Small intestine (tissue), 7 donors: ENCODE measurements around the gene ESPL1. TPM values are rescaled to one million over a fixed set of nuclear protein-coding genes. Genes with fewer than 3 reads are reported as not detected.
A peak's percentile ranks its signal among the peaks of the same experiment; 100 is the strongest.

Experiments used
- DNase-seq, 2 donors: peaks; one replicate each; pipeline versions ENCODE4 v3.0.0 to v3.0.0-alpha.2; 2013
- FAIRE-seq: peaks from 2 replicates; lab custom pipeline; 2012; peaks lifted over from hg19 to GRCh38; lab: Jason Lieb, UNC
- H3K27ac ChIP-seq, 3 donors: one replicate each; pipeline ENCODE4 v1.5.1; 2013; ENCODE audit warnings: low read length in 2 of 3, mild to moderate bottlenecking in 2 of 3, control low read depth in 1 of 3, inconsistent platforms in 1 of 3, low read depth in 1 of 3, moderate library complexity in 1 of 3
- H3K27me3 ChIP-seq, 3 donors: one replicate each; pipeline ENCODE4 v1.6.1; 2013; ENCODE audit warnings: low read length in 3 of 3, inconsistent platforms in 1 of 3; ENCODE audit not compliant: control insufficient read depth in 3 of 3, insufficient read depth in 3 of 3
- H3K36me3 ChIP-seq, 3 donors: one replicate each; pipeline ENCODE4 v1.6.1; 2013; ENCODE audit warnings: low read length in 3 of 3, inconsistent platforms in 1 of 3, low read depth in 1 of 3, mild to moderate bottlenecking in 1 of 3, moderate library complexity in 1 of 3; ENCODE audit not compliant: control insufficient read depth in 3 of 3, insufficient read depth in 2 of 3
- H3K4me1 ChIP-seq, 3 donors: one replicate each; pipeline ENCODE4 v1.6.1; 2013; ENCODE audit warnings: low read length in 2 of 3, inconsistent platforms in 1 of 3, low read depth in 1 of 3, mild to moderate bottlenecking in 1 of 3, moderate library complexity in 1 of 3; ENCODE audit not compliant: control insufficient read depth in 3 of 3, insufficient read depth in 2 of 3
- H3K4me3 ChIP-seq, 3 donors: one replicate each; pipeline ENCODE4 v1.5.1; 2013; ENCODE audit warnings: low read length in 3 of 3, control low read depth in 1 of 3, inconsistent platforms in 1 of 3, low read depth in 1 of 3, mild to moderate bottlenecking in 1 of 3, moderate library complexity in 1 of 3
- H3K9me3 ChIP-seq, 2 donors: one replicate each; pipeline ENCODE4 v1.6.1; 2013; ENCODE audit warnings: low read depth in 1 of 2, low read length in 1 of 2; ENCODE audit not compliant: control insufficient read depth in 2 of 2, insufficient read depth in 1 of 2
- WGBS, 3 donors: extraction: QIAGEN DNeasy Blood & Tissue Kit; methylation state at CpG; one replicate each; pipeline ENCODE4 v1.1.7; 2013; 5-methylcytosine and 5-hydroxymethylcytosine counted together
- polyA plus RNA-seq, 4 donors: library from polyadenylated mRNA; stranded (reverse) in 3 of 4; unstranded in 1 of 4; fragments of 200-250 nt in 3 of 4; fragments of 120-200 nt in 1 of 4; gene quantifications; one replicate each; pipeline versions ENCODE4 v1.2.1 to v1.2.3, GENCODE V29; 2013
- donor health status: healthy with polysubstance abuse.
- donor health status: control.
- donor health status: control.
- donor health status: Bipolar disorder and iron deficiency.
- donor health status: healthy.

The ESPL1 gene
- polyA plus RNA-seq, 4 donors, result 8.0 to 48.9 (median 25.5) TPM

DNA sequence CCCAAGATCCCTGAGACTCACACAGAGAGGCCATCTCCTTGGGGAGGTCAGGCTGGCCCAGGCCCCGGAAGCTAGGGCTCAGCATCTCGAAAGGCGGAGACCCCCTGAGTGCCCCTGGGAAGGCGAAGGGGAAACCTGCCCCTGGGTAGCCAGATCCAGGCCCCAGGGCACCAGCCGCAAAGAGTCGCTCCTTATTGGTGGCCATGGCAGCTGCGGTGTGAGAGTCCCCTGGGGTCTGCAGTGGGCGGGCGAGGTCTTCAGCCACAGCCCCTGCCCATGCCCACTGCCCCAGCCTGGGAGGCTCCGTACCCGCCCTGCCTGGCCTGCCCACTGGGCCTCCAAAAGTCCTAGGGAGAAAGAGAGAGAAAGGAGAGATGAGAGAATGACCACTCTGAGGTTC lies 40.8 kb upstream of the ESPL1 start:
- DNase-seq (no peak), FAIRE-seq (no peak)
- H3K4me1 ChIP-seq, result peaks cover 0 to 21% (median 3%) of the 10 kb centered on the region in 3 donors
- no peaks in the 10 kb centered on the region for H3K9me3 ChIP-seq
- no peak overlapping the region for H3K4me3 ChIP-seq
- WGBS, 3 donors, result 92 to 96% (median 94%) methylated on average over 10 to 11 of the region's 11 CpGs
- no peak overlapping the region for H3K27ac ChIP-seq
- H3K36me3 ChIP-seq, result no peaks in the 10 kb centered on the region
- H3K27me3 ChIP-seq, result peaks cover 0 to 25% (median 0%) of the 10 kb centered on the region in 3 donors

DNA sequence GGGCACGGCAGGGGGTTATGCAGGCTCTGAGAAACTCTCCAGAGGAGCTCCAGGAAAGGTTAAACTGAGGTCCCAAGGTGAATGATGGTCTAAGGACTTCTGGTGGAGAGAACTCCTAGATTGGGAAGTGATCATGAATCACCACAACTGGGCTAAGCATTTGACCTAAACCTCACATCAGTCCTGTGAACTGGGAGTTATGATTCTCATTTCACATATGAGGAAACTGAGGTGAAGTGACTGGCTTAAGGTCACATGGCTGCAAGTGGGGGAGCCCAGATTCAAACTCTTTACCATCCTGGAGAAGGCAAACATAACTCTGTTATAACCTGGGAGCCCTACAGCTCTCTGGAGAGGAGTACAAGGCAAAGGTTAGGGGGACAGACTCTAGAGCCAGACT lies 40.3 kb upstream of the ESPL1 start:
- H3K27me3 ChIP-seq, result peaks cover 0 to 30% (median 0%) of the 10 kb centered on the region in 3 donors
- H3K9me3 ChIP-seq, result no peaks in the 10 kb centered on the region
- no peak overlapping the region for H3K4me3 ChIP-seq
- H3K36me3 ChIP-seq, result no peaks in the 10 kb centered on the region
- DNase-seq (no peak), FAIRE-seq (no peak)
- 85 to 100% (median 86%) methylated on average over 1 of the region's 1 CpG for WGBS, 3 donors
- H3K27ac ChIP-seq, result no peak overlapping the region
- peaks cover 0 to 24% (median 3%) of the 10 kb centered on the region in 3 donors for H3K4me1 ChIP-seq

GRCh38 chr12:53229454-53229853 lies 38.6 kb upstream of the ESPL1 start:
- FAIRE-seq, result no peak
- Histone ChIP-seq H3K9me3 (no peaks in the 10 kb centered on the region), H3K27me3 (peaks cover 0 to 46% (median 0%) of the 10 kb centered on the region in 3 donors), H3K4me3 (no peak overlapping the region), H3K36me3 (no peaks in the 10 kb centered on the region), H3K27ac (no peak overlapping the region), H3K4me1 (peaks cover 0 to 25% (median 0%) of the 10 kb centered on the region in 3 donors)
- DNase-seq, result no peak
- 81 to 89% (median 87%) methylated on average over 2 of the region's 2 CpGs for WGBS, 3 donors

DNA sequence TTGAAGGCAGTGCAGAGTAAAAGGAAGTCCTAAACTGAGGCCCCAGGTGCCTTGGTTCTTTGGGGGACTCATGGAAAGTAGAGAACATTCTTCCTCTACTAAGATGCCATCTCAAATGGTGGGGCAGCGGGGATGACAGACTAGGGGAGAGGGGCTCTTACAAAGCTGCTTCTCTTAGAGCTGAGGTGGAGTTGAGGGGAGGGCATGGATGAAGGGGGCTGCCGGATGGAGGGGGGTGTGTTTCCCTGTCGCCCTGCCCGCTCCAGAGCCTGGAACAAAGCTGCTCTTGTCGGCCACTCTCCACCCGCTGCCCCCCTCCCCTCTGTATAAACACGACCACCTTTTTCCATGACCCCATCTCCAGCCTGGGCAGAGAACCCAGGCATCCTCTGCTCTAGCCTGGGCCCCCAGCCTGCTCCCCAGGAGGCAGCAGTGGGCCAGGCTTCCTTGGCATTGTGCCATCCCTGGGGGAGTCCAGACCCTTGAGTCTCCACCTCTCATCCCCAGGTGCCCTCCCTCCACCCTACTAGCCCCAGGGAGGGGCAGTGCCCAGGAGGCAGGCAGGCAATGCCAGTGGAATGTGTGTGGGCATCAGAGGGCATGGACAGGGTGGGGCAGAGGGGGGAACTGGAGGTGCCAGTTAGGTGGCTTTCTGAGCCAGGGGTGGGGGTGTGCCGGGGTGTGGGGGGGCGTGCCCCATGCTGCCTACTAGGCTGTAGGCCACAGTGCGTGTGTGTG lies 37.8 kb upstream of the ESPL1 start:
- DNase-seq (no peak), FAIRE-seq (no peak)
- H3K4me1 ChIP-seq, result peaks cover 0 to 28% (median 0%) of the 10 kb centered on the region in 3 donors
- 60 to 84% (median 69%) methylated on average over 5 to 10 of the region's 10 CpGs for WGBS, 3 donors
- peaks cover 0 to 54% (median 0%) of the 10 kb centered on the region in 3 donors for H3K27me3 ChIP-seq
- H3K9me3 ChIP-seq, result no peaks in the 10 kb centered on the region
- H3K36me3 ChIP-seq, result no peaks in the 10 kb centered on the region
- H3K27ac ChIP-seq, result no peak overlapping the region
- H3K4me3 ChIP-seq, result no peak overlapping the region

DNA sequence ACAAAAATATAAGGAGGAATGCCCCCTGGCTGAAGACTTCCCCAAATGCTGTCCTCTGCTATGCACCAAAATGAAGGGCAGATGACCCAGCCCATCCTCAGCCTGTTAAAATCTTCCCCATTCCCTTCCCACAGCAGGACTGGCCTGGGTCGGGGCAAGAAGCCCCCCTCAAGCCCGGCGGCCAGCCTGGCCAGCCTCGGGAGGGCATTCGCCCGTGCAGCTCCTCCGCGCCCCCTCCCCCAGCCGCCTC lies 36.5 kb upstream of the ESPL1 start:
- 0 to 3% (median 2%) methylated on average over 9 of the region's 9 CpGs for WGBS, 3 donors
- no peak for DNase-seq
- Histone ChIP-seq H3K9me3 (no peaks in the 10 kb centered on the region), H3K36me3 (no peaks in the 10 kb centered on the region), H3K4me3 (peak overlapping the region; percentile 30 to 47 (median 34)), H3K27ac (peak overlapping the region in 2 of 3 donors; percentile 10 to 47), H3K4me1 (peaks cover 0 to 28% (median 0%) of the 10 kb centered on the region in 3 donors), H3K27me3 (peaks cover 0 to 65% (median 0%) of the 10 kb centered on the region in 3 donors)
- no peak for FAIRE-seq

DNA sequence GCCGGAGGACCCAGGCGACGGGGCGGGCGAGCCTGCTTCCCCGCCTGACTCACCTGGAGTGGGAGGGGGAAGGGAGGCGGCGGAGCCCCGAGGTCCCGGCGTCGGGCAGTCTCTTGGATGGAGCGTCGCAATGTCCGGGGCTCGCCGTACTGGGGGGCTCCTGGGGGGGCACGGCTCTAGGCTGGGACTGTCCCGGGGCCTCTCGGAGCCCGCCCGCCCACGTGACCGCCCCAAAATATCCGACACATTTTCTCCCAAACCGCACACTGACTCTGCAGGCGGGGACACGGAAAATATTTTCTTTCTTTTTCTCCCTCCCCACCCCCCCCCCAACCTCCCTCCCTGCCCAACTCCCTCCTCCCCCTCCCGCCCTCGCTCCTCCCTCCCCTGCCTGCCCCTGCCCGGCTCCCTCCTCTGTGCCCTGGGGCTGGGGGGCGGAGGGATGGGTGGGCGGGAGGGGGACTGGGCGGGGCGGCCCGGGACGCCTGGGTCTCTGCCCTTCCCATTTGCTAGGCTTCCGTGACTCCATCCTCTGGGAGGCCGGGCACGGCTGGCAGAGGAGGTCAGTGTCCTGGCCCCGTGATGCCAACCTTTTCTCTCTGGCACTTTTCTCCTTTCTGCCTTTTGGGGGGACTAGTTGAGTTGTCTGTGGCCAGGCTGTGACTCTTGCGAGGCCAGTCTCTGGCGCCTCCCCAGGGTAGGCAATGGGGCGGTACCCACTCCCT lies 36.0 kb upstream of the ESPL1 start, which contains the start of gene RARG:
TSS of gene RARG (minus strand) at position 289 of the 725 bp plus-strand sequence. CDS start 4,664 bp downstream, outside the sequence.
- 1 to 2% (median 1%) methylated on average over 30 to 43 of the region's 44 CpGs for WGBS, 3 donors
- peaks cover 0 to 28% (median 0%) of the 10 kb centered on the region in 3 donors for H3K4me1 ChIP-seq
- H3K27me3 ChIP-seq, result peaks cover 0 to 70% (median 0%) of the 10 kb centered on the region in 3 donors
- no peaks in the 10 kb centered on the region for H3K36me3 ChIP-seq
- FAIRE-seq, result no peak
- H3K9me3 ChIP-seq, result no peaks in the 10 kb centered on the region
- peak within 1 kb of the TSS in 2 of 3 donors; percentile 10 to 47 for H3K27ac ChIP-seq
- peak within 1 kb of the TSS; percentile 30 to 47 (median 34) for H3K4me3 ChIP-seq
- peak in 1 of 2 donors; percentile 49 for DNase-seq

- Histone ChIP-seq H3K27me3 (peaks cover 0 to 70% (median 0%) of the 10 kb centered on the region in 3 donors), H3K36me3 (no peaks in the 10 kb centered on the region), H3K27ac (peak overlapping the region in 1 of 3 donors; percentile 2), H3K9me3 (no peaks in the 10 kb centered on the region), H3K4me1 (peaks cover 0 to 28% (median 0%) of the 10 kb centered on the region in 3 donors), H3K4me3 (peak overlapping the region in 2 of 3 donors; percentile 33 to 47)
- DNase-seq, result peak in 1 of 2 donors; percentile 47
- no peak for FAIRE-seq
- 11 to 20% (median 19%) methylated on average over 11 of the region's 11 CpGs for WGBS, 3 donors
Observed at GRCh38 chr12:53232646-53233461, 35.2 kb upstream of the ESPL1 start.

GRCh38 chr12:53233671-53234121 lies 34.4 kb upstream of the ESPL1 start:
- peaks cover 0 to 70% (median 0%) of the 10 kb centered on the region in 3 donors for H3K27me3 ChIP-seq
- DNase-seq (no peak), FAIRE-seq (no peak)
- no peak overlapping the region for H3K27ac ChIP-seq
- H3K36me3 ChIP-seq, result no peaks in the 10 kb centered on the region
- H3K4me1 ChIP-seq, result peaks cover 0 to 28% (median 0%) of the 10 kb centered on the region in 3 donors
- no peaks in the 10 kb centered on the region for H3K9me3 ChIP-seq
- no peak overlapping the region for H3K4me3 ChIP-seq
- WGBS, 3 donors, result 27 to 41% (median 40%) methylated on average over 7 of the region's 7 CpGs
